ENCODE results near the gene SNED1.
A peak's percentile ranks its signal among the peaks of the same experiment; 100 is the strongest.
"Not testable (repeated sequence)": the region's sequence is repeated elsewhere in the genome, so short reads cannot be mapped to it uniquely, and the experiment has no call there.

SNED1 gene

DNA sequence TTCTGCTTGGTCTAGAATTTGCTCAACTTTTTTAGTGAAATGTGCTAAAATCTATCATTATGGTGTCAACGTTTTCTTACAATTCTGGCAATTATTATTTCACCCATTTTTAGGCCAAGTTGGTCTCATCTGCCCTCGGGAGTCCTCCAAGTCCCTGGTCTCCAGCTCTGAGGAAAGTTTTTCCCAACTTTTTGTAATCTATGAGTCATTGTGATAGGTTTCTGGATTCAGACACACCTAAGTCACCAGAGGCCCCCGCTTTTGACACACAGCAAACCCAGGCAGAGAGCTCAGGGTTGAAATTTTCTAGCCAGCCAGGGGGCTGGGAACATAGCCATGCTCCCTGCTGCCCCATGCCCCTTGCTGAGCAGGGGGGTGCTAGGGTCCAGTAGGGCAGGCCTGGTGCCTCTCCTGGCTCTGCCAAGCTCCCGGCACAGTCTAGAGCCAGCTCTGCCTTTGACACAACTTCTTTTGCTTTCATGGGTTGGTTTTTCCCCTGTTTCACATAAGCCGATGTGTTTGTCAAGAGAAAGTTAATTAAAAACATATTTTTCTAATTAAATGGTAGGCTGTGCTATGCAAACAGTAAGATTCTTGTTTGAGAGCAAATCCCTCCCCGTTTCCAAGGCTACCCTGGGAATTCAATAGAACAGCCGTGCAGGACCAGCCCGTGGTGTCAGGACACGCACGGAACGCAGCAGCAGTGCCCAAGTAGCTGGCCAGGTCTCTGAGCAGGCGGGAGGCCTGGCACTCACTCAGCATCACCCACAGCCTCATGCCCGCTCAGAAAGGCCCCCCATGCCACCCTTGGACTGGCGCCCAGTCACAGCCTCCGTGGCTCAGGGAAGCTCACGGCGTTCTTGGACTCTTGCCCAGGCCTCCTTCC, 25.5 kb upstream of the SNED1 start:
- no peak for DNase-seq

- DNase-seq = no peak
Measured at GRCh38 chr2:240974771-240975572, 23.4 kb upstream of the SNED1 start.

GRCh38 chr2:240975903-240976302, 22.5 kb upstream of the SNED1 start:
- DNase-seq = not testable (repeated sequence)

- DNase-seq = no peak
Measured at GRCh38 chr2:240981280-240981679, 17.1 kb upstream of the SNED1 start.

DNA sequence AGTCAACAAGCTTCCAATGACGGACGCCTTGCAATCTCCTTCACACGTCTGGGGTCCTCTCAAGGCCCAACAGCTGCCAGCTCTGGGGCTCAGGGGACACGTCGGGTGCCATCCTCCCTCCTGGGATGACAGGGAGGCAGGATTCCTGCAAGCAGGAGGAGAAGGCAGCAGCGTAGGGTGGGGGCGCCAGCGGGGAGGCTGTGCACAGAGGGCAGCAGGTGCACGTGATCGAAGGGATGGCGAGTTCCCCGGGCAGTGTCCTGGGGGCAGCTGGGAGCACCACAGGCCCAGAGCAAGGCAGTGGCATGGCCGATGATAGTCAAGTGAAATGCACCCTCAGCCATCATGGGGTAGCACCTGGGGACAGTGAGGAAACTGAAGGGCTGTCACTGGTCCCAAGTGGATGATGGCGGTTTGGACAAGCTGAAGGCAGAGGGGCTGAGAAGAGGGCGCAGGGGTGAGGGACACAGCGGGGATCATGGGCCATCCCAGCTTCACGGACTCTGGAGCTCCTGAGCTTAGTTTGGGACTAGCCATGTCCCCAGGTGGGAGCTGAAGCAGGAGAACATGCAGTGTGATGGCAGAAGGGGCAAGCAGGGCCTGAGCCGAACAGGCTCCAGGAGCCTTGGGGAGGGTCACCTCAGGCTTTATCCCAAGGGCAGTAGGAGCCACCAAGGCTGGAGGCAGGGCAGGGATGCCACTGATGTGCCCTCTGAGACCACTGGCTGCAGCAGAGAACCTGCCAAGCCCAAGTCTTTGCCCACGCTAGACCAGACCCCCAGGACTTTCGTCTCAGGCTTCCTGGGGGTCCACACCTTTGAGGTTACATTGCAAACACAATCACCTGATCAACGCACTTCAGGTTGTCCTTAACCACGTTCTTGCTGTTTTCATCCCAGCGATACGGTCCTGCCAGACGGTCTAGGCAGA, 16.3 kb upstream of the SNED1 start:
- DNase-seq = no peak

GRCh38 chr2:240982821-240983281, 15.6 kb upstream of the SNED1 start:
- no peak for DNase-seq

- DNase-seq = peak in 1 of 4 experiments; percentile 54
Measured at GRCh38 chr2:240983361-240983995, 14.9 kb upstream of the SNED1 start.

DNA sequence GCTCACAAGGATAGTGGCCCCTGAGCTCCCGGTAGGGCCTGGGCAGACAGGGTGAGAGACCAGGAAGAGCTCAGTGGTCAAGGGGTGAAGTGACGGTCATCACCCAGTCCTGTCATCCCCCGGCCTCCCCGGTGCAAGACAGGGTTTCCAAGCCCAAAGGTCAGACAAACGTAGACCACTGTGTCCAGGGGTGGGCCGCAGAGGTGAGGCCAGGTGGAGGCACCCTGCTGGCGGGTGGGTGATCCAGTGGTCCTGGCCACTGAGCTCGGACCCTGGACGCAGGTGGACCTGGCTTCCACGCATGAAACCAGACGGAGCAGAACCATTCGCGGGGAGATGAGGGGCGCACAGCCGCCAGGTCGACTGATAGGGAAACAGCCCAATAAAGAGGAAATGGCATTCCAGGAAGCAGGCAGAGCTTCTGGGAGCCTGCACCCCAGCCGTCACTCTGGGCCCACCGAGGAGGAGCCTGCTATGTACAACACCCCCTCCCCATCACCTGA, 14.4 kb upstream of the SNED1 start:
- DNase-seq = no peak

DNA sequence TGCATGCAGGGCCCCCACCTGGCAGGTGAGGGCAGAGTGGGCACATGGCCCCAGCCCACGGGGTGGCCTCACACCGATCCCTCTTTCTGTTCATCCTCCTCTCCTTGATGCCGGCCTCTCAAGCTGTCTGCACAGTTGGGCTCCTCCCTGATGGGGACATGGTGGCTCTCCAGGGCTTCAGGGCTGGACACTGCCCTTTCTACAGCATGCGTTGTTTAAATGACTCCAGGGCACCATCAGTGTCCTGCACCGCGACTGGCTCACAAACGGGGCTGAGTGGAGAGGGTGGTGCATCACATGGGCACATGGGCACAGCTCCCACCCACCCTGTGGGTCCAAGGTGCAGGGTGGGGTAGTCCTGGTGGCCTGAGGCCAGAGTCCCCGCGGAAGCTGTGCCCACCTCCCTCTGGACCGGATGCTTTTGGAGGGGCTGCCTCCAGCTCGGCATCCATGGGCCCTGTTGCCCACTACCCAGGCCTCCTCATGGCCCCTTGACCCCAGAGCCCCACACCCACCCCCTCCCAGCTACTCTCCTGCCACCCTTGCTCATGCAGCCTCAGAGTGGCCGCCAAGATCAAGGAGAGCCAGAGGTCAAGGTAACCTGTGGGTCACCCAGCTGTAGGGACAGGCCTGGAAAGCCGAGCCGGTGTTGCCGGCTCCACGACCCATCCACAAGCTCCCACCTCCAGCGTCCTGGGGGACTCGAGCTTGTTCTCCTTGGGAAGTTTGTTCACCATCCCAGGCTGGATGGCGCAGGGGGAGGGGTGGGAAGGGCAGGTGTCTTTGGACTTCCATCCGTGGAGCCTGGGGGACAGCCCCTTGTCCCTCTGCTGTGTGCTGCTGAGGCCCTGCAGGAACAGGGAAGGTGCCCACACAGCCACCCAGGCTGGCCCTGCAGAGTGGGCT, 12.3 kb upstream of the SNED1 start:
- no peak for DNase-seq

DNA sequence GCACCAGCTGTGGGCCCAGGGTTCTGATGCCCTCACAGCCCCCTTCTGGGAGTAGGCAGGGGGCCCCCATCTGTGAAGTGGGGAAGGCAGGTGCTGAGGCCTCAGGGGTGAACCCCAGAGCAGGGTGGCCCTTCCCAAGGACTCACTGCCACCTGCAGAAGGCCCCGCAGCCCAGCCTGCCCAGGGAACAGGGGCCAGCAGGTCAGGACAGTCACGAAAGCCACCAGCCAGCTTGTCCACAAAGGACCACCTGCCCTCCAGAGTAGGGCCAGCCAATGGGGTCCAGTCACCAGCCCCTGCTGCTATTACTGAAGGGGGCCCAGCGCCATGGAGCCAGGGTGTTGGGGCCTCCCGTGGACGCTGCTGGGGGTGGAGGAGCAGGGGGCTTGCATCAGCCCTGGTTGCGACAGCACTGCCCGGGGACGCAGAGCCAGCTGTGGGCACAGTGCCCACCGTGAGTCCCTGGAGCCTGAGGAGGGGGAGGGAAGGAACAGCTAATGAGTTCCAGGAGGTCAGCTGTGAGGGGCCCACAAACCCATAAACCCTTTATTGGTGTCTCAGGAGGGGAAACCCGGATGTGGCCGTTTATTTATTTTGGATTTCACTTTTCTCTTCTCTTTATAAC, 11.5 kb upstream of the SNED1 start:
- no peak for DNase-seq

GRCh38 chr2:240987588-240987987, 10.8 kb upstream of the SNED1 start:
- DNase-seq = no peak

GRCh38 chr2:240988146-240988545, 10.3 kb upstream of the SNED1 start:
- DNase-seq = no peak

DNA sequence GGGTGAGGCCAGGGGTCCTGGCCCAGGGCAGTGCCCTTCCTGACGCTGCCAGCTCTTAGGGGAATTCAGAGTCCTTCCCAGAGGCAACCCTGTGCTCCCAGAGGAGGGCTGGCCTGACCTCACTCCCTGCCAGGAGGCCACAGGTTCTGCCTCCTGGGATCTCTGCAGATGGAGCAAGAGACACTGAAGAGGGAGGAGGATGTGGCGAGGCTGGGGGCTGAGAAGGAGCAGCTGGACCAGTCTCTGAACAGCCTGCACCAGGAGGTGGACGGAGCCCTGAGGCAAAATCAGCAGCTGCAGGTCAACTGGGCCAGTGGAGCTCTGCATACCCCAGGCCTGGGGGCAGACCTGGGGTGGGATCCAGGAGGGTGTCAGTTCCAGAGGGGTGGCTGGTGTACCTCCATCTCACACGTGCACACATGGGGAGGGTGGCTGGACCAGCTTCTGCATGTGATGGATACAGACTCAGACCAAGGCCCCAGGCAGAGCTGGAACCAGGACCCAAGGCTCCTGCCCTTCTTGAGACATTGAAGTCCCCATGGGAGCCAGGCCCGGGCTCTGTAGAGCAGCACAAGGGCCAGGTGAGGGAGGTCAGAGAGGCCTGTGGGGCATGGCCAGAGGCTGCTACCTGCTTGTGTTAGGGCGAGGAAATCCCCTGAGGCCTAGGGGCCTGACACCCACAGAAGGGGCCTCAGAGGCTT, 9.7 kb upstream of the SNED1 start:
- DNase-seq = no peak

DNA sequence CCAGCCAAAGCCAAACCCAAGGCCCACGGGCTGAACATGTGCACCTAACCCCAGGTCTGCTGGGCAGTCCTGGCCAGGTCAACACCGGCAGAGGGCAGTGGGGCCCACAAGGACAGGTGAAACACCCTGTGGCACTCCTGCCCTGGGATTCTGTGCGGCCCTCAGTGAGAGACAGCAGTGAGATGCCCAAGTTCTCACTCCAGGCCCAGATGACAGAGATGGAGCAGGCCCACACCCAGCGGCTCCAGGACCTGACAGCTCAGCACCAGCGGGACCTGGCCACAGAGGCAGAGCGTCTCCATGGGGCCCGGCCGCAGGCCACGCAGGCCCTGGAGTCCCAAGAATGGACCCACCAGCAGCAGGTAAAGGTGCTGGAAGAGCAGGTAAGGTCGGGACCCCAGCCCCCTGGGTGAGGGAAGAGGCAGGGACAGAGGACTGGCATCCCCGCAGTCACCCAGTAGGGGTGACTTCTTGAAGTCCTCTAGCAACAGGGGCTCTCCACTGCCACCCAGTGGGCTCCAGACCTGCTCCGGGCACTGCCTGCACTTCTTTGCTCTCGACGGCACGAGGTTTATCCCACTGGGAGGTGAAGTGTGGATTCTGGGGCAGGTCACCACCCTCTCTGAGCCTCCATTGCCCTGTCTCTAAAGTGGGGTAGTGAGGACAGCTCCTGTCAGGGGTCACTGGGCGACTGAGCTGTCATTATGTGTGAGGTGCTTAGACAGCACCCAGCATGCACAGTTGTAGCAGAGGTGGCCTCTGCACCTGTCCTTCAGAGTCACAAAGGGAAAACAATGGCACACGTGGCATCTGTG, 8.8 kb upstream of the SNED1 start:
- no peak for DNase-seq

DNA sequence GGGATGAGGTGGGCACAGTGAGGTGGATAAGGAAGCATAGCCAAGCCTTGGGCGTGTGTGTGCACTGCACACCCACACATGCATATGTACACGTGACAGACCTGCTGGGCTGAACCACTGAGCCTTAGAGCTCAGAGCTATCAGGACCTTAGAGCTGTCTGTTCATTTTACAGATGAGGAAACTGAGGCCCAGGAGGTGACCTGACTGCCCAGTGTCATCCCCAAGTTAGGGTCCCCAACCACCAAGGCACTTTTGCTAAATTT, 8.2 kb upstream of the SNED1 start:
- DNase-seq = no peak

- no peak for DNase-seq
Measured at GRCh38 chr2:240990726-240991377, 7.6 kb upstream of the SNED1 start.

DNA sequence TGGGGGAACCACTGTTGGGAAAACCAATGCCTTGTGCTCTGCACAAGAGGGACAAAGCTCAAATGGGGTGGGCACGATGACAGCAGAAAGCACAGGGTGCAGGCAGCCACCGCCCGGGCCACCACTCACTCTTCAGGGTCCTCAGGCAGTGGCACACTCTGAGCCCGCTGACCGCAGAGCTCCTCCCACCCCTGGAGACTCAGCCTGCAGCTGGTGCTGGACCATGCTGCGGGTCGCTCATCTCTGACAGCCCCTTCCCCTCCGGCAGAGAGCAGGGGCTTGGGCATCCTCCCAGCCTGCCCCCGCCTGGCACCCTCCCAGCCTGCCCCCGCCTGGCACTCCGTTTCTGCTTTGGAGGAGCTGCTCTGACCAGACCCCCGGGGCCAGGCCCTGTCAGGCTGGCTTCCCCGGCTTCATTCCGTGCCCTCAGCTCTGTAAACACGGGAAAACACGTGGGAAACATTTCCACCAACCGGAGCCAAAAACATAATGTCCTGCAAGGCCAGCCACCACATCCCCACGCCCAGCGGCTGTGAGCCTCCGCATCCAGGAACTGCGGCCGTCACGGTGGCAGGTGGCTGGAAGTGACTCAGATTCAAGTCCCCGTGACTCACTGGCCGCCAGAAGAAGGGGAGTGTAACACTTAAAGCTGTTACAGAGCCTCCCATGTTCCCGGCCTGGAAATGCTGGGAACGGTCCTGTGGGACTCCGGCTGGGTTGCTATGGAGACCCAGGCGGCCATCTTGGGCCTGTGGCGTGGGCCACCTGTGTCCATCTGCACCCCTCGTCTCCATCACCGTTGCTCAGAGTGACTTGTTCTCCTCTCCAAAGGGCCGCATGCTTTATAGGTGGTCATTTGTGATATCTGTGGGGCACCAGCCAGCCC, 6.8 kb upstream of the SNED1 start:
- DNase-seq = no peak
